Measurements from ENCODE around the gene ADAM15. TPM values are rescaled to one million over a fixed set of nuclear protein-coding genes. Genes with fewer than 3 reads are reported as not detected.

The ADAM15 gene
- polyA plus RNA-seq, 3 donors: 44.5 to 202 (median 74.3) TPM

- Mint-ChIP-seq H3K36me3 (peaks cover 34 to 36% of the 10 kb centered on the region in 2 donors), H3K4me3 (no peak overlapping the region), H3K27ac (no peak overlapping the region), H3K4me1 (peaks cover 30% of the 10 kb centered on the region), H3K9me3 (peaks cover 0 to 2% (median 0%) of the 10 kb centered on the region in 7 donors), H3K27me3 (ENCODE audit: low read depth in 3 of 3) (peaks cover 11 to 22% (median 19%) of the 10 kb centered on the region in 3 donors)
- Histone ChIP-seq H3K27me3 (ENCODE audit: control insufficient read depth in 2 of 2, insufficient read depth in 2 of 2, low read length in 2 of 2) (peaks cover 0 to 14% of the 10 kb centered on the region in 2 donors), H4K20me1 (ENCODE audit: insufficient read depth, low read length) (peaks cover 31% of the 10 kb centered on the region), H3K4me2 (replicated peaks; ENCODE audit: extremely low read depth, low read length, poor library complexity, severe bottlenecking) (no peak overlapping the region), H3K36me3 (replicated peaks in 1 of 2; ENCODE audit: control insufficient read depth in 1 of 2, insufficient read depth in 2 of 2, low read length in 2 of 2) (peaks cover 5 to 32% of the 10 kb centered on the region in 2 donors), H3K9me3 (replicated peaks in 1 of 2; ENCODE audit: control insufficient read depth in 1 of 2, insufficient read depth in 1 of 2, low read length in 2 of 2) (no peaks in the 10 kb centered on the region), H2AFZ (ENCODE audit: insufficient read depth, low read depth, low read length, poor library complexity, severe bottlenecking) (no peak overlapping the region), H3K79me2 (ENCODE audit: insufficient read depth, low read length) (peaks cover 7% of the 10 kb centered on the region), H3K4me3 (replicated peaks in 1 of 3; ENCODE audit: low read depth in 2 of 3, low read length in 3 of 3) (no peak overlapping the region), H3K9ac (ENCODE audit: insufficient read depth, low read length, poor library complexity, severe bottlenecking) (no peak overlapping the region), H3K4me1 (ENCODE audit: control insufficient read depth in 1 of 2, insufficient read depth in 2 of 2, low read length in 2 of 2) (peaks cover 30 to 39% of the 10 kb centered on the region in 2 donors), H3K27ac (ENCODE audit: low read depth in 1 of 2, low read length in 2 of 2) (no peak overlapping the region)
- no peak for DNase-seq
- no CpG with 5 or more reads among the region's 7 CpGs for WGBS (ENCODE audit: insufficient coverage)
- TF ChIP-seq, protein P1, sequence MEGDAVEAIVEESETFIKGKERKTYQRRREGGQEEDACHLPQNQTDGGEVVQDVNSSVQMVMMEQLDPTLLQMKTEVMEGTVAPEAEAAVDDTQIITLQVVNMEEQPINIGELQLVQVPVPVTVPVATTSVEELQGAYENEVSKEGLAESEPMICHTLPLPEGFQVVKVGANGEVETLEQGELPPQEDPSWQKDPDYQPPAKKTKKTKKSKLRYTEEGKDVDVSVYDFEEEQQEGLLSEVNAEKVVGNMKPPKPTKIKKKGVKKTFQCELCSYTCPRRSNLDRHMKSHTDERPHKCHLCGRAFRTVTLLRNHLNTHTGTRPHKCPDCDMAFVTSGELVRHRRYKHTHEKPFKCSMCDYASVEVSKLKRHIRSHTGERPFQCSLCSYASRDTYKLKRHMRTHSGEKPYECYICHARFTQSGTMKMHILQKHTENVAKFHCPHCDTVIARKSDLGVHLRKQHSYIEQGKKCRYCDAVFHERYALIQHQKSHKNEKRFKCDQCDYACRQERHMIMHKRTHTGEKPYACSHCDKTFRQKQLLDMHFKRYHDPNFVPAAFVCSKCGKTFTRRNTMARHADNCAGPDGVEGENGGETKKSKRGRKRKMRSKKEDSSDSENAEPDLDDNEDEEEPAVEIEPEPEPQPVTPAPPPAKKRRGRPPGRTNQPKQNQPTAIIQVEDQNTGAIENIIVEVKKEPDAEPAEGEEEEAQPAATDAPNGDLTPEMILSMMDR (IDR thresholded peaks at IDR 0.05): no peak
- intact Hi-C loops (cut with micrococcal nuclease): no loop called here
Observed at GRCh38 chr1:155069551-155070157, 18.5 kb downstream of the ADAM15 start.

- Mint-ChIP-seq H3K4me1 (peaks cover 27% of the 10 kb centered on the region), H3K9me3 (peaks cover 0 to 2% (median 0%) of the 10 kb centered on the region in 7 donors), H3K27me3 (ENCODE audit: low read depth in 3 of 3) (peaks cover 11 to 20% (median 16%) of the 10 kb centered on the region in 3 donors), H3K27ac (no peak overlapping the region), H3K36me3 (peaks cover 34 to 36% of the 10 kb centered on the region in 2 donors), H3K4me3 (peak overlapping the region; percentile 60 to 90)
- Histone ChIP-seq H3K79me2 (ENCODE audit: insufficient read depth, low read length) (peaks cover 1% of the 10 kb centered on the region), H3K27me3 (ENCODE audit: control insufficient read depth in 2 of 2, insufficient read depth in 2 of 2, low read length in 2 of 2) (peaks cover 0 to 15% of the 10 kb centered on the region in 2 donors), H3K9me3 (replicated peaks in 1 of 2; ENCODE audit: control insufficient read depth in 1 of 2, insufficient read depth in 1 of 2, low read length in 2 of 2) (no peaks in the 10 kb centered on the region), H4K20me1 (ENCODE audit: insufficient read depth, low read length) (peaks cover 25% of the 10 kb centered on the region), H3K36me3 (replicated peaks in 1 of 2; ENCODE audit: control insufficient read depth in 1 of 2, insufficient read depth in 2 of 2, low read length in 2 of 2) (peaks cover 5 to 32% of the 10 kb centered on the region in 2 donors), H2AFZ (ENCODE audit: insufficient read depth, low read depth, low read length, poor library complexity, severe bottlenecking) (no peak overlapping the region), H3K27ac (ENCODE audit: low read depth in 1 of 2, low read length in 2 of 2) (no peak overlapping the region), H3K9ac (ENCODE audit: insufficient read depth, low read length, poor library complexity, severe bottlenecking) (no peak overlapping the region), H3K4me3 (replicated peaks in 1 of 3; ENCODE audit: low read depth in 2 of 3, low read length in 3 of 3) (peak overlapping the region in 1 of 3 experiments; percentile 75), H3K4me2 (replicated peaks; ENCODE audit: extremely low read depth, low read length, poor library complexity, severe bottlenecking) (peak overlapping the region; percentile 95), H3K4me1 (ENCODE audit: control insufficient read depth in 1 of 2, insufficient read depth in 2 of 2, low read length in 2 of 2) (peaks cover 27 to 34% of the 10 kb centered on the region in 2 donors)
- WGBS (ENCODE audit: insufficient coverage): 45% methylated on average over 15 of the region's 28 CpGs
- TF ChIP-seq, protein P1 (IDR thresholded peaks at IDR 0.05): no peak
- intact Hi-C loops (cut with micrococcal nuclease): no loop called here
- no peak for DNase-seq
Observed at GRCh38 chr1:155070158-155070621, 19.1 kb downstream of the ADAM15 start.

Measured in CD14-positive monocyte (primary cell).